ENCODE measurements around the gene TP53RK. TPM values are rescaled to one million over a fixed set of nuclear protein-coding genes. Genes with fewer than 3 reads are reported as not detected.

Gene TP53RK
- total and polyA plus RNA-seq, 2 of the 13 experiments (the other 11 are each of a cell fraction or from before 2014, with no cell fraction given): 12.9 to 25.5 TPM

DNA sequence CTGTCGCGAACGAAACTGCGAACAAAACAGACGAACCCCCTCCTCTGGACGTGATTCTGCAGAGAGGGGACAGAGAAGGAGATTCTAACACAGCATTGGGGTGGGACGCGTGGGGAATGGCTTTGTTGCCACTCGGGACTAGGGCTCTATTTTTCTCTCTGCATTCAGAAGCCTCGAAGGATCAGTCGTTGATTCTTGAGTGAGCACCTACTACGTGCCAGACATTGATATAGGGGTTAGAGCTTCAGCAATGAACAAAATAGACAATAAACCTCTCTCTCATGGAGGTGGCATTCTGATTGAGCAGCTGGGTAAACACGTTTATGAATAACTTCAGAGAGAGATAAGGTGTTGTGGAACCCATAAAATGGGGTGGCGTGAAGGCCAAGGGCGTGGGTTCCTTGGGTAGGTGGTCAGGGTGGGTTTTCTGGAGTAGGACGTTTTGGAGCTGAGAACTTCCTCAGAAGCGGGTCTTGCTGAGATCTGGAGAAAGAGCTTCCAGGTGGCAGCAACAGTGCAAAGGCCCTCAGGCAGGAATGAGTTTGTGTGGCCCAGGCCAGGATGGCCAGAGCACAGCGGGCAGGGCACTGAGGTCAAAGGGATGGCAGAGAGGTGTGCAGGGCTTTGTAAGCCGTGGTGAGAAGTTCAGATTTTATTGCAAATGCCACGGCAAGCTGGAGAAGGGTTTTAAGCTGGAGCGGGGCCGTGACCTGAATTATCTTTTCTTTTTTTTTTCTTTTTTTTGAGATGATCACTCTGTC is 21.1 kb upstream of the TP53RK start (continued):
- 0 out of 2 replicates have a peak, but pooled peaks have one; percentile 21 for TF ChIP-seq HINFP (CRISPR knock-in tag; IDR thresholded peaks at IDR 0.05; ENCODE audit: low read depth)
- TF ChIP-seq, protein P1, sequence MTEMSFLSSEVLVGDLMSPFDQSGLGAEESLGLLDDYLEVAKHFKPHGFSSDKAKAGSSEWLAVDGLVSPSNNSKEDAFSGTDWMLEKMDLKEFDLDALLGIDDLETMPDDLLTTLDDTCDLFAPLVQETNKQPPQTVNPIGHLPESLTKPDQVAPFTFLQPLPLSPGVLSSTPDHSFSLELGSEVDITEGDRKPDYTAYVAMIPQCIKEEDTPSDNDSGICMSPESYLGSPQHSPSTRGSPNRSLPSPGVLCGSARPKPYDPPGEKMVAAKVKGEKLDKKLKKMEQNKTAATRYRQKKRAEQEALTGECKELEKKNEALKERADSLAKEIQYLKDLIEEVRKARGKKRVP (CRISPR knock-in tag; IDR thresholded peaks at IDR 0.05): peak in 1 of 2 experiments; percentile 18; a peak in 1 of 4 replicates
- TF ChIP-seq ZFP90 (CRISPR knock-in tag; IDR thresholded peaks at IDR 0.05; ENCODE audit: borderline replicate concordance): no peak
- 0 out of 2 replicates have a peak, but pooled peaks have one; percentile 6 for TF ChIP-seq MYPOP (CRISPR knock-in tag; IDR thresholded peaks at IDR 0.05)
- no peak for TF ChIP-seq ZHX2 (IDR thresholded peaks at IDR 0.05; ENCODE audit: low read depth)
- TF ChIP-seq ZHX2 (CRISPR knock-in tag; IDR thresholded peaks at IDR 0.05; ENCODE audit: borderline replicate concordance): no peak
- TF ChIP-seq ZFP37 (CRISPR knock-in tag; IDR thresholded peaks at IDR 0.05; ENCODE audit: borderline replicate concordance): peak; percentile 76; the same call in 1 of the 2 replicates
- TF ChIP-seq SNAPC5 (CRISPR knock-in tag; IDR thresholded peaks at IDR 0.05; ENCODE audit: borderline replicate concordance): 0 out of 2 replicates have a peak, but pooled peaks have one; percentile 73
- TF ChIP-seq ZBTB7A (CRISPR knock-in tag; IDR thresholded peaks at IDR 0.05): peak; percentile 8; the same call in 1 of the 2 replicates
- TF ChIP-seq NFKB2 (CRISPR knock-in tag; IDR thresholded peaks at IDR 0.05; ENCODE audit: borderline replicate concordance): 0 out of 2 replicates have a peak, but pooled peaks have one; percentile 23
- TF ChIP-seq, protein P2, sequence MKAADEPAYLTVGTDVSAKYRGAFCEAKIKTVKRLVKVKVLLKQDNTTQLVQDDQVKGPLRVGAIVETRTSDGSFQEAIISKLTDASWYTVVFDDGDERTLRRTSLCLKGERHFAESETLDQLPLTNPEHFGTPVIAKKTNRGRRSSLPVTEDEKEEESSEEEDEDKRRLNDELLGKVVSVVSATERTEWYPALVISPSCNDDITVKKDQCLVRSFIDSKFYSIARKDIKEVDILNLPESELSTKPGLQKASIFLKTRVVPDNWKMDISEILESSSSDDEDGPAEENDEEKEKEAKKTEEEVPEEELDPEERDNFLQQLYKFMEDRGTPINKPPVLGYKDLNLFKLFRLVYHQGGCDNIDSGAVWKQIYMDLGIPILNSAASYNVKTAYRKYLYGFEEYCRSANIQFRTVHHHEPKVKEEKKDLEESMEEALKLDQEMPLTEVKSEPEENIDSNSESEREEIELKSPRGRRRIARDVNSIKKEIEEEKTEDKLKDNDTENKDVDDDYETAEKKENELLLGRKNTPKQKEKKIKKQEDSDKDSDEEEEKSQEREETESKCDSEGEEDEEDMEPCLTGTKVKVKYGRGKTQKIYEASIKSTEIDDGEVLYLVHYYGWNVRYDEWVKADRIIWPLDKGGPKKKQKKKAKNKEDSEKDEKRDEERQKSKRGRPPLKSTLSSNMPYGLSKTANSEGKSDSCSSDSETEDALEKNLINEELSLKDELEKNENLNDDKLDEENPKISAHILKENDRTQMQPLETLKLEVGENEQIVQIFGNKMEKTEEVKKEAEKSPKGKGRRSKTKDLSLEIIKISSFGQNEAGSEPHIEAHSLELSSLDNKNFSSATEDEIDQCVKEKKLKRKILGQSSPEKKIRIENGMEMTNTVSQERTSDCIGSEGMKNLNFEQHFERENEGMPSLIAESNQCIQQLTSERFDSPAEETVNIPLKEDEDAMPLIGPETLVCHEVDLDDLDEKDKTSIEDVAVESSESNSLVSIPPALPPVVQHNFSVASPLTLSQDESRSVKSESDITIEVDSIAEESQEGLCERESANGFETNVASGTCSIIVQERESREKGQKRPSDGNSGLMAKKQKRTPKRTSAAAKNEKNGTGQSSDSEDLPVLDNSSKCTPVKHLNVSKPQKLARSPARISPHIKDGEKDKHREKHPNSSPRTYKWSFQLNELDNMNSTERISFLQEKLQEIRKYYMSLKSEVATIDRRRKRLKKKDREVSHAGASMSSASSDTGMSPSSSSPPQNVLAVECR (CRISPR knock-in tag; IDR thresholded peaks at IDR 0.05; ENCODE audit: borderline replicate concordance): no peak

Data from HepG2 (cell line).